OCI-LY3 (cell line): ENCODE data around the gene BCAR1.

Source experiments
- EZH2phosphoT487 ChIP-seq: fragments of 200-600 bp; shearing (Covaris generic); IDR thresholded peaks from 2 replicates; pipeline ENCODE4 v1.6.1; 2018; ENCODE audit warnings: antibody characterized with exemption, mixed run types, low read depth
- TF ChIP-seq, protein P1 (sequence below): fragments of 200-600, 300-600 bp; sonication (generic); IDR thresholded peaks from 2 replicates; pipeline ENCODE4 v1.5.1; 2014; ENCODE audit warnings: antibody characterized with exemption, low read length, low read depth

DNA sequence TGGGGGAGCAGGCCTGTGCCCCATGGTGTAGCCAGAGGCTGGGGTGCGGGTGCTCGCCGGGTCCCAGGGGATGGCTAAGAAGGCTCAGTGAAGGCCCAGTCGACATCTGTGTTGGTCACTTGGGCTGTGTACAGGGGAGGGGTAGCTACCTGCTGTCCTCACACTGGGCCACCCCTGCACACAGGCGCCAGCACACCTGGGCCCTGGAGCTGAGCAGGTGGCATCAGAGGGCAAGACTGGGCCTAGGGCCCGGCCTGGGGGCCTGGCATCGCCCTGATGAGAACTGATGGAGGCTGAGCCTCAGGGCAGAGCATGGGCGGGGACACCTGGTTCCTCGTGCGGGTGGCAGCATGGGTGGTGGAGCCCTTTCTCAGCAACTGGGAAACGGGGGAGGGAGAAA is 43.6 kb downstream of the BCAR1 start:
- TF ChIP-seq, protein P1, sequence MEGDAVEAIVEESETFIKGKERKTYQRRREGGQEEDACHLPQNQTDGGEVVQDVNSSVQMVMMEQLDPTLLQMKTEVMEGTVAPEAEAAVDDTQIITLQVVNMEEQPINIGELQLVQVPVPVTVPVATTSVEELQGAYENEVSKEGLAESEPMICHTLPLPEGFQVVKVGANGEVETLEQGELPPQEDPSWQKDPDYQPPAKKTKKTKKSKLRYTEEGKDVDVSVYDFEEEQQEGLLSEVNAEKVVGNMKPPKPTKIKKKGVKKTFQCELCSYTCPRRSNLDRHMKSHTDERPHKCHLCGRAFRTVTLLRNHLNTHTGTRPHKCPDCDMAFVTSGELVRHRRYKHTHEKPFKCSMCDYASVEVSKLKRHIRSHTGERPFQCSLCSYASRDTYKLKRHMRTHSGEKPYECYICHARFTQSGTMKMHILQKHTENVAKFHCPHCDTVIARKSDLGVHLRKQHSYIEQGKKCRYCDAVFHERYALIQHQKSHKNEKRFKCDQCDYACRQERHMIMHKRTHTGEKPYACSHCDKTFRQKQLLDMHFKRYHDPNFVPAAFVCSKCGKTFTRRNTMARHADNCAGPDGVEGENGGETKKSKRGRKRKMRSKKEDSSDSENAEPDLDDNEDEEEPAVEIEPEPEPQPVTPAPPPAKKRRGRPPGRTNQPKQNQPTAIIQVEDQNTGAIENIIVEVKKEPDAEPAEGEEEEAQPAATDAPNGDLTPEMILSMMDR: no peak
- TF ChIP-seq EZH2phosphoT487: no peak
